ENCODE results near the gene MTA2.

MTA2 gene

GRCh38 chr11:62599901-62600300 lies 1.8 kb downstream of the MTA2 start:
- Histone ChIP-seq H3K27ac (peak overlapping the region; percentile 97), H3K4me3 (ENCODE audit: low read depth, low read length) (peak overlapping the region; percentile 95; the same call in 1 of the 2 replicates), H3K36me3 (peaks cover 63% of the 10 kb centered on the region), H3K9me3 (ENCODE audit: severe bottlenecking) (no peaks in the 10 kb centered on the region), H3K27me3 (ENCODE audit: insufficient read depth, low read depth, severe bottlenecking) (no peaks in the 10 kb centered on the region)
- no peak for DNase-seq
- TF ChIP-seq CTCF (IDR thresholded peaks at IDR 0.05; ENCODE audit: low read depth, low read length), result no peak

GRCh38 chr11:62599069-62599696 lies 2.5 kb downstream of the MTA2 start:
- peak overlapping the region; percentile 7; the same call in 1 of the 2 replicates for H3K4me3 ChIP-seq (ENCODE audit: low read depth, low read length)
- peak overlapping the region; percentile 97 for H3K27ac ChIP-seq
- H3K9me3 ChIP-seq (ENCODE audit: severe bottlenecking), result no peaks in the 10 kb centered on the region
- DNase-seq, result peak; percentile 98
- peaks cover 70% of the 10 kb centered on the region for H3K36me3 ChIP-seq
- H3K27me3 ChIP-seq (ENCODE audit: insufficient read depth, low read depth, severe bottlenecking), result no peaks in the 10 kb centered on the region
- no peak for TF ChIP-seq CTCF (IDR thresholded peaks at IDR 0.05; ENCODE audit: low read depth, low read length)

- TF ChIP-seq CTCF (IDR thresholded peaks at IDR 0.05; ENCODE audit: low read depth, low read length), result no peak
- no peaks in the 10 kb centered on the region for H3K9me3 ChIP-seq (ENCODE audit: severe bottlenecking)
- peaks cover 73% of the 10 kb centered on the region for H3K36me3 ChIP-seq
- DNase-seq, result no peak
- no peak overlapping the region for H3K4me3 ChIP-seq (ENCODE audit: low read depth, low read length)
- no peak overlapping the region for H3K27ac ChIP-seq
- no peaks in the 10 kb centered on the region for H3K27me3 ChIP-seq (ENCODE audit: insufficient read depth, low read depth, severe bottlenecking)
These were observed 6.5 kb downstream of the MTA2 start for GRCh38 chr11:62595124-62595523.

GRCh38 chr11:62593434-62594044 lies 8.1 kb downstream of the MTA2 start:
- Histone ChIP-seq H3K27ac (no peak overlapping the region; the same call in 1 of the 2 replicates), H3K9me3 (ENCODE audit: severe bottlenecking) (no peaks in the 10 kb centered on the region), H3K27me3 (ENCODE audit: insufficient read depth, low read depth, severe bottlenecking) (no peaks in the 10 kb centered on the region), H3K36me3 (peaks cover 65% of the 10 kb centered on the region), H3K4me3 (ENCODE audit: low read depth, low read length) (no peak overlapping the region)
- TF ChIP-seq CTCF (IDR thresholded peaks at IDR 0.05; ENCODE audit: low read depth, low read length), result peak; percentile 91
- peak; percentile 86 for DNase-seq

- Histone ChIP-seq H3K36me3 (peaks cover 65% of the 10 kb centered on the region), H3K4me3 (ENCODE audit: low read depth, low read length) (no peak overlapping the region), H3K27ac (peak overlapping the region; percentile 96), H3K9me3 (ENCODE audit: severe bottlenecking) (no peaks in the 10 kb centered on the region), H3K27me3 (ENCODE audit: insufficient read depth, low read depth, severe bottlenecking) (no peaks in the 10 kb centered on the region)
- no peak for DNase-seq
- no peak for TF ChIP-seq CTCF (IDR thresholded peaks at IDR 0.05; ENCODE audit: low read depth, low read length)
These were observed 8.7 kb downstream of the MTA2 start for GRCh38 chr11:62592989-62593421.

Measured in WERI-Rb-1 (cell line).